HG03280 (cell line): Measurements from ENCODE around the gene PIP4K2A.

Experiments
- ATAC-seq: cut with Tn5 transposase; IDR thresholded peaks from one replicate; pipeline ENCODE4 v1.9.1; 2021; ENCODE audit warnings: mild to moderate bottlenecking, moderate library complexity; ENCODE audit not compliant: unreplicated experiment

Gene PIP4K2A

DNA sequence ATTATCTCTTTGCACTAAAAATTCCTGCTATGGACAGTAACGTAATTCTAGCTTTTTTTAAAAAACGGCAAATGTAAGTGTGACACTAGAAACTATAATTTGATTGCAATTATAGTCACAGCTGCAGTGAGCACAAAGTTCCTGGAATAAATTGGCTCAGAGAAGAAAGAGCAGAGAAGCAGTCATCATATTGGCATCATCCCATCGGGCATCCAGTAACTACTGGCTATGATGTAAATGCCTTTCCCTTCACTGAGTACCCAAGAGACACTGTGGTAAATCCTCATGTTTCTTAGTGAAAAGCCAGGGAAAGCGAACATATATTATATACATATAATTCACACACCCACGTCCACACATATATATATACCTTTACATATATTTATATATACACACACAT is 43.6 kb downstream of the PIP4K2A start:
- no peak for ATAC-seq

DNA sequence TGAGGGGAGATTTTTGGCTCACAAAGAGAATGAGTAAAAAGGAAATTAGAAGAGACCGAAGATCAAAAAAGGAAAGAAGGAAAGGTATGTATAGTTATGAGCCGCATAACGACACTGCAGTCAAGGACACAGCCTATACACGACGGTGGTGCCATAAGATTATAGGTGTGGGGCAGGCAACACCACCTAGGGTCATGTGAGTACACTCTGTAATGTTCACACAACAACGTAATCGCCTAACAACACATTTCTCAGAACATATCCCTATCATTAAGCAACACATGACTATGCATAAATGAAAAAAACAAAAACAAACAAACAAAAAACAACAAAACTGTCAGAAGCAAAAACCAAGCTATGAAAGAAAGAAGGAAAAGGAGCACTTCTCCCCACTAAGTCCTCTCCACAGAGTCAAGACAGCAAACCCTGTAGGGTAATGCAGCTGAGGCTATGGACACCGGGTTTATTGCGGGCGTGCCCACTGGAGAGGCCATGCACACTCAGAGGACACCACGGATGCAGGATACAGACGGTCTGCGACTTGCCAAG is 45.1 kb downstream of the PIP4K2A start:
- peak; percentile 36 for ATAC-seq

DNA sequence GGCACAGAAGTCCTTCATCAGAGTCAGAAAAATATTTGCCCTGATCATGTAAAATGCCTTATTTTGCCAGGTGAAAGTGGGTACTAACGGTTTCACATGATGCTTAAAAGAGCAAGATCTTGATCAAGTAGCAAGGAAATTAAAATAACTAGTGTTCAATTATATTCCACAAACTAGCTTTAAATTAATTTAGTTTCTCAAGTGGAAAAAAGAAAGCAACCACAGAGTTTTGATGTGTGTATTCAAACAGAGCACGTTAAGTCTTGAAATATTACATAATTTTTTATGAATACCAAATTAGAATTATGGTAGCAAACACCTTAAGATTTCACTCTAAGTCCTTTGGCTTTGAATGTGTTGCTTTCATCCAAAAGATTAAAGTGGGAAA is 47.3 kb downstream of the PIP4K2A start:
- no peak for ATAC-seq

DNA sequence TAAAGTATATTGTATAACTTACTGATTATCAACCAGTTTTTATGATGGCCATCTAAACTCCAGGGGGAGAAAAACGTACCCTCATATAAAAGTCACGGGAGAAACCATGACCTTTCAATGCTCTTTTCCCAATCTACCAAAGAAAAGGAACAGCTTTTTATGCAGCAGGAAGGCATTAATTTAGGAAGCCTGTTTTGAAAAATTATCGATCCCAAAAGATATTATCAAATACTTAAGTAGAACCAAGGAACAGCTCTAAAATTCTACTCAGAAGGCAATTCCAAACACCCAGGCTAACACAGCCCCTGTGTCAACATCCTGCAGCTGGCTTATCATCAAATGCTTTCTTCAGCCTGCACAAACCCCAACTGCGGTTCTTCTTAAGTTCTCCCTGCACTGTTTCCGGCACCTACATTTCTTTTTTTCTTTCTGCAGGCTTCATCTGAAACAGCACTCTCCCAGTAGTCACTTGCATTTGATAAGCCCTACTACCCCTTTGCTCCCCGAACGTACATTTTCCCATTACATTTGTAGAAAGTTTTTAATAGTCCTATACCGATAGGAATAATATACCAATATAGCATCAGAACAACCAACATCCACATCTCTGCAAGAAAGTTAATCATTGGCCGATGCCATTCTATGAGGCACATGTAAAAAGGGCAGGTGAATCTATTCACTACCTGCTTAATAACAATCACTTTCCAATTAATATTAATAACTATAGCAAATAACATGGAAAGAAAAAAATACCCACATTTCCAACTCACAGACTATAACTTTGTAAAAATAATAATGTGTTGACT is 47.9 kb downstream of the PIP4K2A start:
- peak; percentile 64 for ATAC-seq

DNA sequence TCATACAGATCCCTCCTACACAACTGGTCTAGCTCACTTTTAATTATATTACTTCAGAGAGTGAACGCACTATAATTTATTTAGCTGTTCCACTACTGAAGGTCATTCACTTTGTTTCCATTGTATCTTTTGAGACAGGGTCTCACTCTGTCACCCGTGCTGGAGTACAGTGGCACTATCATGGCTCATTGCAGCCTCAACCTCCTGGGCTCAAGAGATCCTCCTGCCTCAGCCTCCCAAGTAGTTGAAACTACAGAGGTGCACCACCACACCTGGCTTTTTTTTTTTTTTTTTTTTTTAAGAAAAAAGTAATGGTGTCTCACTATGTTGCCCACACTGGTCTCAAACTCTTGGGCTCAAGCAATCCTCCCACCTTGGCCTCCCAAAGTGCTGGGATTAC is 49.0 kb downstream of the PIP4K2A start:
- no peak for ATAC-seq

DNA sequence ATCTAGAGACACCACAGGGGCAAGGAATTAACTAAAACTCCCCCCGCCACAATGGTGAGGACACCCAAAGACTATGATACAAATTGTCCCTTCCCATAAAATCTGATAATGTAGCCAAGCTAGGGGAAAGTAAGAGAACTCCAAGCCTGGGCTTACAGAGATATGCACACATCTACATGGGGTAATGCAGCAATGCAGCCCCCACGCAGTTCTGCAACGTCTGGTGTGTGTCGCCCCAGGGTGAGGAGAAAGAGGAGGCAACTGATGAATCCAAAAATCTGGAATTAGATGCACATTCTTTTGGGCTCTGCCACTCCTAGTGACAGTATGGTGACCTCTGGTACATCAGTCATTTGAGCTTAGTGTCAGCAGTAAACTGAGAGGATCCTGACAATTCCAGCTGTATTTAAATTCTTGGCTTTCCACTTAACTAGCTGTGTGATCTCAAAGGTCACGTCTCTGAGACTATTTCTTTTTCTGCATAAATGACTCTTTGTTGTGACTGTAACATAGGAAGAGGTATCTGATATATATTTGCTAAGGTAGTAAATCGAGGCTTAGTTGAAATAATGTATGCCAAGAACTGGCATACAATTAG is 51.5 kb downstream of the PIP4K2A start:
- no peak for ATAC-seq

DNA sequence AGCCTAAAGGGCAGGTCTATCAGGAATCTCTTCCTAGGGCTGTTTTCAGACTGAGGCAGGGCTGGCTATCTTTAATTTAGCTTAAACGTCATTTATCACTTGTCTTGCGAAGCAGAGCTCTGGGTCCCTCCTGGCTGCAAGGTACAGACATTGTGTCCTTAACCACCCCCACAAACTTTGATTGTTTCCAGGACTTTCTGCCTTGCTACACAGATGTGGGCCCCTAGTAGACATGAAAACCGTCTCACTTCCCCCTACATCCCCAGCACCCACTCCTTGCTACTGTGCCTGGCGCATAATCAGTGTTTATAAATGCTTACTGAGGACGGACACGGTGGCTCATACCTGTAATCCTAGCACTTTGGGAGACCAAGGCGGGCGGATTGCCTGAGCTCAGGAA is 54.5 kb downstream of the PIP4K2A start:
- ATAC-seq = no peak

DNA sequence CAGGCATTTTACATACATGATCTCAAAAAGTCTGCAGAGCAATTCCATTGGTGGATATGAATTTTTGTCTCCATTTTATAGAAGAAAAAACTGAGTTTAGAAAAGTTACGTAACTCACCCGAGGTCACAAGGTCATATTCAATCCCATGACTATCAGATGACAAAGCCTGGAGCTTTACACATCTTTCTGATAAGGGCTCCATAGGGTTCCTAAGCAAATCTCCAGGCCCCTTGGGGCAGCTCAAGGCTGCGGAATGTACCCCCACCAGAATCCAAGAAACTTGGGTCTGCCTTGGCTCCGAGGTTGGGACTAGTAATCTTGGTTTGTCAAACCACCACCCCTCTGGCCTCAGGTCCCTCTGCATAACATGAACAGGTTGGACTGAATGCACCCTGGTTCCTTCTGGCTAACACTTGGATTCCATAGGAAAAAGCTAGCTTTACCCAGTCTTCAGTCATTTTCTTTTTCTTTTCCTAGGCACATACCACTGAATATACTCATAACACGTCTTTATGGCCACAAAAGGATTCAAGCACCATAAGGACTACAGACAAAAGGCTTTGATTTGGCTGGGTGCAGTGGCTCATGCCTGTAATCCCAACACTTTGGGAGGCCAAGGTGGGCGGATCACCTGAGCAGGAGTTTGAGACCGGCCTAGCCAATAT is 55.5 kb downstream of the PIP4K2A start:
- no peak for ATAC-seq

DNA sequence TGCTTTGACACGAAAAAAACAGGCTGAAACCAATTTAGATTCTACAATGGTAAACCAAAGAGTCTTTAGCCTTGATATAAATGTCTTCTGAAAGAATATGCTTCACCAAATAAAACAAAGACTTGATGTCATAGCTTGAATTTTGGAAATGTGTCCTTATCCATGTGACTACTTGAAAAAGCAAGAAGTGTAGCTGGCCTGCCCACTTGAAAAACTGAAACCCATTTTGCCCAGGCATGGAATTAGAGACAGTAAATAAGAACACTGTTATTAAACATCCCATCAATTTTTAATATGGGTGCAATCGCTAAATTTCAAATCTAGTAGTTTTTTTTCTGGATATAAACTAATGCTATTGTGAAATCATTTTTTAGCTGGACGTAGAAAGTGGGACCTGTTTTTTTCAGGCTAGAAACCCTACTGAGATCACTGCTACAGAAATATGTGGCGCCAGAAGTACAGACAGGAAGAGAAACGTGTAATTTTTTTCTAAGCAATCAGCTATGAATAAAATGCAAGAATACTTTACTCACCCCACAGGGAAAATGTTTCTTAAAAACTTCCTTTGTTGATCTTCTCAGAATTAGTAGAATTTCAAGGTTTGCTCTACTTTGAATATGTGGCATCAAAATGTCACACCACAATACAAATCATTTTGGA is 56.7 kb downstream of the PIP4K2A start:
- no peak for ATAC-seq

DNA sequence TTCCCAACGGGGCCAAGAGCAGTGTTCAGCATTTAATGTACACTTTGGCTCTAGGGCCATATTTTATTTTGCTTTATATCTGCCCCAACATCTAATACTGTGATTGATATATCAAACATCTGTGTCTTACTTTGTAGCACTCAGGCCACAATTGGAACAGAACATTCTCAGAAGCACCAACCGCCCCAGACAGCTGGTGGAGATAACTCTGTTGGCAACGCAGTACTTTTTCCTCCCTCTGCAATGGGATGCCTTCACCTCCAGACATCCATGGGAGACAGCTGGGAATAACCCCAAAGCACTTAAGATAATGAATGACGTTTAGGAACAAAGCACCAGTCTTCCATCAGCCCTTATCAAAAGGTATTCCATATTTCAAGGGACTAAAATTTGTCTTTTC is 57.4 kb downstream of the PIP4K2A start:
- ATAC-seq = no peak

DNA sequence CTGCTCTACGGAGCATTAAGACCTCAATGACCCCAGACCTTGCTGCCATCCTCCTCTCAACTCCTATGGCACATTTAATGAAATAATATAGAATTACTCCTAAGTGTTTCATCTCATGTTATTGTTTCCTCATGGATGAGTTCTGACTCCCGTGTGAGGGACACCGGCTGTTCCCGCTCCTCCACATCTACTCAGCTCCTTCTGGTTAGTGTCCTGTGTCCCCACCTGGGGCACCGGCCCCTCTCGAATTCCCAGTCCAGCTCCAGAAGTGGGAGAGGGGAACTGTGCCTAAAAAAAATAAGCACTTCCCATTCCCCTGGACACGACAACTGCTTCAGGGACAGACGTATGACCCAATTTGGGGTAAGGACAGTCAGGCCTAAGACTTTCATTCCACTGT is 58.3 kb downstream of the PIP4K2A start:
- no peak for ATAC-seq

DNA sequence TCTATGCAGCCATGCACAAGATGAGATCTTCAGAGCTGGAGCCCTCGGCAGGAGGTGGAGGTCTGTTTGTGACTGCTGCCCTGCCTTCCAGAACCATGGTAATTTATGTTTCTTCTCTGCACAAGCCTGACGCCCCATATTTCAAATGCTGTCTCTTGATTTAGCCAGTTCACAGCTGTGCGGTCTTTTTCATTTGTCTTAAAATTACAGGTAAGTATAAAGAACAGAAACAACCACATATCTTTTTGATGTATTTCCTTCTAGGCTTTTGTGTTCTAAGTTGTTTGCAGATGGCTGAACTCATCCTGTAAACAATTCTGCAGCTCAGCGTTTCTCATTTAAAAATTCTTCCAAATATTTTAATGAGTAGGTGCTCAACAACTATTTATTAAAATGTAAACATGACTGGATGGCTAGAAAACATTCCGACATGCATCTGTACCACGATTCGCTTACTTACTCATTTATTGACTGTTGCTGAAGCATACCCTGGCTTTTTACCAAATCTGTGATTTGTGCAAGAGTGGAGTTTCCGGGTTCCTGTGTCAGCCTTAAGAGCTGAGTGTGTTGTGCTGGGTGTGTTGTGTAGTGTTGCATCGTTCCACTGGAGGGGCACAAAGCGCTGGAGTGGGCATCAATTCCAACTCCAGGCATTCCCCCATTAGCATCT is 58.9 kb downstream of the PIP4K2A start:
- no peak for ATAC-seq

DNA sequence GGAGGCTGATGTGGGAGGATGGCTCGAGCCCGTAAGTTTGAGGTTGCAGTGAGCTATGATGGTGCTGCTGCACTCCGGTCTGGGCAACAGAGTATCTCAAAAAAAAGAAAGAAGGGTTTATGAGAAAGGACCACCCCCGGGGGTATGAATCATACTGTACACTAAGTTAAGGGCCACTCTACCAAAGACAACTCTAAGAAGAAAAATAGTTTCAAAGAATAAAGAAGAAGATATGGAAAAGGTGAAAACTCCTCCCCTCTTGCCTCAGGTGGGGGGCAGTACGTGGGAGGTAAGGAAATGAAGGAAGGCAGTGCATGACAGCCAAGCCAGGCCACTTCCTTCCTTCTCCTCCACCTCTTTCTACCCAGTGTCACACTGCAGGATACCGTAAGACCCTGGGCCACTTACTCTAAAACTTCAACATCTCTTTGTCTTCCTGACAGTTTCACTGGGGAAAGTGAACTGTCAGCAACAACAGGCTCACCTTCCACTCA is 61.3 kb downstream of the PIP4K2A start:
- ATAC-seq = no peak

DNA sequence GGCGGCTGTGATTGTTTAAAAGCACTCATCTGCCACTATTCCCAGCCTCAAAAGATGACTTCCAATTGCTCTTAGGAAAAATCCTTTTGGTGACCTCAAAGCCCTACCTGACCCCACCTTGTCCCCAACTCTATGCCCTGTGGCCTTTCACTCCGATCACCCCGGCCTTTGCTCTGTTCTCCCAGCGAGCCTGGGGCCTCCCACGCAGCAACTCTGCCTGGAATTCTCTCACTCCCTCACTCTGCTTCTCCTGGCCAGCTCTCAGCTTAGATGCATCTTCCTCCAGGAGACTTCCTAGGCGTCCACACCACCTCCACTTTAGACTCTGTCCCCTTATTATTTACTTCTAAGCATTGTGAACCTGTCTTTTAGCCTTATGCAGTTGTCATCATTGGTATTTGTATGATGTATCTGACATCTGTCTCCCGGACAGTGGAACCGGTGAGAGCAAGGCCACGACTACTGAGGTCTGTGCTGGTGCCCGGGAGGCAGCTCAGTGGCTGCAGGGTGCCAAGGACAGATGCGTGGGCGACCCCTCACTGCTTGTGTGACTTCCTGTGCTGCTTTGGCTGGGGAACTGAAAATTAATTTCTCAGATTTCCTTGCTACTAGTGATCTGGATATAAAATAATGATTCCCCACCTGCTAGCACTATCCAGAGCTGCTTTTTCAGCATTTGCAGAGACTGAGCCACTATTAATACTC is 63.0 kb downstream of the PIP4K2A start:
- no peak for ATAC-seq

DNA sequence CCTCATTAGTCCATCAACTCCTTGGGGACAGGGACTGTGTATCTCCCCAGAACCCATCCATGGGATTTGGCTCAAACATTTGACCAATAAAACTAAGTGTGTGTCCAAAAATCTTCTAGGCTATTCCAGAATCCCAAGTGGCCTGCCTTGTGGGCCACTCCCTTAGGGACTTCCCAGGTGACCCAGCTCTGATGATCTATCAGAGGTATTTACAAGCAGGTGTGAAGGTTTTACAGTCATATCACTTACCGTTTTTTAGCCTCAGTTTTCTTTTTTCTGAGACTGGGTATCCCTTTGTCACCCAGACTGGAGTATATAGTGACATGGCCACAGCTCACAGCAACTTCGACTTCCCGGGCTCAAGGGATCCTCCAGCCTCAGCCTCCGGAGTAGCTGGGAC is 64.4 kb downstream of the PIP4K2A start:
- ATAC-seq = no peak

DNA sequence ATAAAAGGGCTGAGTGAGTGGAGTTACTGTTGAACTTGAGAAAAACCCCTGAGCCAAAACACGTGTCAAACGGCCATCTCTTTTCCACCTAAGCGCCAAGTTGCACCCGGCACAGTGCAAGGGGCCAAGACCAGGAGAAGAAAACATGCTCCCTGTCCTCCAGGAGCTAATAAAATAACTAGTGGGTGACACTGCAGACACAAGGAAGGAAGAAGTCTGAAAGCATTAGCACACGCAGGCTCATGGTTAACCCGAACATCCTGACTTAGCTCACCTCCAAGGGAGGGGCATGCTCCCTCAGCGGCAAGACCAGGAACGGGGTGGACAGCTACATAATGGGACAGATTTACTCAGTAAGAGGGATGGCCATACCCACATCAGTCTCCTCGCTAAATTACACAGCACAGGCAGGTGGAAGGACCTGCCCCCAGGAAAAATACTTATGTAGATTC is 65.0 kb downstream of the PIP4K2A start:
- ATAC-seq = no peak

DNA sequence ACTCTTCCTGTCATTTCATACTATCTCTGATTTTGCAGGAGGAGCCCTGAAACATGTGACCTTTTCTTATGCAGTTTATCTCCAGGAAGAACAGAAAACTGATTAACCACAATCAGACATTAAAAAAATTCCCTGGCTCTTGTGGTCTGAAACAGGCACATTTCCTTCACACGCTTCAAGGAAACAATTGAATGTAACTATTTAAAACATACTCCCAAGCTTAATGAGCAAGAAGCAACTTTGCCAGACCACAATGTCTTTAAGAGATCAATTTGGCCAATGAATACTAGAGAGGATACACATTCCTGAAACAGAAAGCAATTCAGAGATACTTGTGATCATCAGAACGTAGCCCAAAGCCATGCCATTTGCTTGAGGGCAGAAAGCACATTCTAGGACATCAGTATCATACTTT is 65.8 kb downstream of the PIP4K2A start:
- no peak for ATAC-seq

DNA sequence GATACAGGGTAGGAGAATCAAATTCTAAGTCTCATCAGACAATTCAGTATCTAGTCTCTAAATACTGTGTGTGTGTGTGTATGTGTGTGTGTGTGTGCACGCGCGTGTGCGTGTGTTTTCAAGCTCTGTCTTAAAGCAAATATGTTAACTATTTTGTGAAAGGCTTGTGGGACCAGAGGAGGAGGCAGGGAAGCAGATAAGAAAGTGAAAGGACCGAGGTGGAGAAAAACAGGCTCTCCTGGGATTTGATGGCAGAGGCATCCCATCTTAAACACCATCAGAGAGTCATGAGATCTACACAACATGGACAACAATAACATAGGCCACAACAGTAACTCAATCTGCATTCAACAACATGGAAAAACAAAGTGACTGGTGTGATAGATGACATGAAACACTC is 67.1 kb downstream of the PIP4K2A start:
- ATAC-seq = no peak

DNA sequence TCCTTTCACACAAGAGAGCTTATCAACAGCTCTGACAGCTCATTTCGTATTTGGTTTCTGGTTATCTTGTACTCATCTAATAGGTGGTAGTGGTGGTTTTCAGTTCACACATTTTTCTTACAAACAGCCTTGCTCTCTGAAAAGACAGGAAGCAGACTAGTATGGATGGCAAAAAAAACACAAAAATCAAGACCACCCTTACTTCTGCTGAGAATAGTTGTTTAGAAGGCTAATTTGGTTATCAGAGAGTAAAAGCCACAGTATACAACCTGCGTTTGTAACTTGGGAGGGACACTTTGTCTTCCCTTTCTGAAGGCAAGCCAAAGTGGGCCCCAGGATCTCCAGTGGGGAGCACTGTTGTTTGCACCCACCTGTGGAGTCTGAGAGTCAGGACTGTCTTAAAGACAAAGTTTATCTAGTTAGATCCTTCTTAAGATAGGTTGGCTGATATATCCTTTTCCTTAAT is 68.0 kb downstream of the PIP4K2A start:
- peak; percentile 54 for ATAC-seq

DNA sequence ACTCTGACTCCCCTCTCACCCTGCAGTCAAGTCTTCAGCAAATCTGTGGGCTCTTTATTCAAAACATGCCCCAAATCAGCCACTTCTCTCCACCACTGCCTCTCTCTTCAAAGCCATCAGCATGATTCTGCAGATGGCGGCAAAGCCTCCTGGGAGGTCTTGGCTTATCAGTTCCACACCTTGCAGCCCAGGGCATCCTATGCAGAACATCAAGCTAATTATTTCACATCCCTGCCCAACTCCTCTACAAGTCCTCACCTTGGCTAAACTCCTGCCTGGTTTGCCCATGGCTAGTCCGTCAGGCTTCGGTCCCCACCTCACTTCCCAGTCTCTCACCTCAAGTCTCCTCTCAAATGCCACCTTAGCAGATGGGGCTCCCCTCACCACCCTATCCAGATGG is 70.2 kb downstream of the PIP4K2A start:
- no peak for ATAC-seq
